Measurements from ENCODE around the gene VAV2.

The VAV2 gene

DNA sequence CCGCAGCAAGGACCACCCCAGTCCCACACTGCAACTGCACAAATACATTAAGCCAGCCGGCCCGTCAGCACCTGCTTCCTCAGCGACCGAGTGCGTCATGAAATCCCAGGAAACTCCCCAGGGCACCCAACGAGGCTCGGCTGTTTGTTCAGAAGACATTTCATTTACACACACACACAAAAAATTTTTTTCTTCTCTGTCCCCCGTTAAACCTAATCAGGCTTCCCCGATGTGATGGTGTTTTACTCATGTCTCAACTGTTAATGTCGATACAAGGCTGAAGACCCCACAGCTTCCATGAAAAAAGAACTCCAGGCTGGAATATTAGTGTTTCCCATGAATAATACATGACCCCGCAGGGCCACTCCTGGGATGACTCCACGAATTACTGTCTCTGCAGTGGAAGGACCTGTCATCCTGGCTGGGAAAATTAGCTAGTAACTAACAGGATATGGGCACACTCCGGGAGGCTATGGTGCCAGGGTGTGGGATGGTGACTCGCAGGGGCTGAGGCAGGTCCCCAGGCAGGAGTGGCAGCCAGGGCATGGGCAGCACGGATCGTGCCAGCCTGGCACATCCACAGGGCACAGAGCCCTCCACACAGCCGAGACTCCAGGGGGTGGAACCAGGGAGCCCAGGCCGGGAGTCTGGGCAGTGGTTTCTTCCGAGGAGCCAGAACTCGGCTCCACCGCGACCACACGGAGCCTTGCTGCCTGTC lies 102.4 kb downstream of the VAV2 start:
- no peak for DNase-seq (ENCODE audit: low read depth)

DNA sequence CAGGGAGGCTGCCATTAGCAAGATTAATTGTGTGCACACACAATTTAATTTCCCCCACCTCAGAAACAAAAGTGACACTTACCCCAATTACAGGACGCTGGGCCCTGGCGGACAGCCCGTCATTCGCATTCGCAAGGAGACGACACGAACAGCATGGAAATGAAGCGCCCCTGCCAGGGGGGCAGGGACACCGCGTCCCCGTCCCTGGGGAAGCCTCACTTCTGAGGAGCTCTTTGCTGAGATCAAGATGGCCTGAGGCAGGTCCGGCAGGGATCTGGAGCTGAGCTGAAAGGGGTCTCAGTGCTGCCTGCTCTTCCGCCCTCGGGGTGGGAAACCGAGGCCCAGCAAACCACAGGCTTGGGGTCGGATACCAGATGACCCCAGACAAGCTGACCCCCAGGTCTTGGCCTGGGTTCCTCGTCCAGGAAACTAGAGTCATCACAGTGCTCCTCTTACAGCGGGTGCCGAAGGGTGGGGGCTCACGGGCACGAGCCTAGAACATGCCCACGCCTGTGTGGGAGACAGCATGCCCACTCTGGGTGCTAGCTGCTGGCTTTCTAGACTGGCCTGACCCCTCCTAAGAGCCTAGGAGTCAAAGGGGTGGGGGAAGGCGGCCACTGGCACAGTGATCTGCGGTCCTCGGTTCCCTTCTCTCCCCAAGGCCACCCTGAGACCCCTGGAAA lies 103.2 kb downstream of the VAV2 start:
- no peak for DNase-seq (ENCODE audit: low read depth)

DNA sequence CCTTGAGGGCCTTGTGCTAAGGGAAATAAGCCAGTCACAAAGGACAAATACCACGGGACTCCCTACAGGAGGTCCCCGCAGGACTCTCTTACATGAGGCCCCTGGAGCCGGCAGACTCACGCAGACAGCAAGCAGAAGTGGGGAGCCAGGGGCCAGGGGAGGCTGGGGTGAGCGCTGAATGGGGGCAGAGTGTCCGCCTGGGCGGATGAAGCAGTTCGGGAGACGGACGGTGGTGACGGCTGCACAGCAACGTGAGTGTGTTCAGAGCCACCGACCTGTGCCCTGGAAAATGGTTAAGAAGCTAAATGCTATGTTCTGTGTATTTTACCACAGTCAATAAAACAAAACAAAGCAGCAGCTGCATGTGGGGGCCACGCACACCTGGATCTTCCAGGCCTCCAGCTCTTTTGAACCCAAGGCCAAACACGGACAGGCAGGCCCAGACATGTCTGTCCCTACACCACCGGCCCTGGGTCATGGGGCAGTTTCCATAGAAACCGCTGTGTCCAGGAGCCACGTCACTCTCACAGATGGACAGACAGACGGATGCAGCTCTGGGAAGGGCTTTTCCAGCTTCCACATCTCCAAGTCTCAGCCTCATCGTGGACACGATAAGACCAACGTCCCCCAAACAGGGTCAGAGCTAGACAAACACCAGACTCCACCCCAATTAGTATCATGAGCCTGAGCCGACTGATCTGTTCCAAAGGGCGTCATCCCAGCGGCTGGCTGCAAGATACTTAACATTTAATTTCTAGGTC lies 103.9 kb downstream of the VAV2 start:
- no peak for DNase-seq (ENCODE audit: low read depth)

DNA sequence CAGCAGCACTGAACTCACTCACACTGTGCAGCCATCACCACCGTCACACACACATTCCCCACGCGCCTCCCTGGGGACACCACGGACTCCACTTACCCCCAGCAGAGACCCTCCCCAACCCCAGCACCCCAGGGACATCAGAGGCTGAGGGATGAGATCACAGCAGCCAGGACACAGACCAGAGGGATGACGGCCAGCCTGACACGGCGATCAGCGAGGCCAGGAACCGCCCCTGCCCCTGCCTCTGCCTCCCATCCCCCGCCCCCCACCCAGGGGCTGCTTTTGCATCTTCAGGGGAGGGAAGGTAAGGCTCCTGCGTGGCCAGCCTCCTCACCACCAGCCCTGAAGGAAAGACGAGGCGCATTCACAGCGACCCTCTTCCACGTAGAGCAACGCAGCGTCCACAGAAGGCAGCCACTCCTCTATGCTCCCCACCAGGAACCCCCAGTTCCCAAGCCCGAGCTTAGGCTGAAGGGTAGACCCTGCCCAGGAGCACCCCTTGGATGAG lies 104.5 kb downstream of the VAV2 start:
- no peak for DNase-seq (ENCODE audit: low read depth)

DNA sequence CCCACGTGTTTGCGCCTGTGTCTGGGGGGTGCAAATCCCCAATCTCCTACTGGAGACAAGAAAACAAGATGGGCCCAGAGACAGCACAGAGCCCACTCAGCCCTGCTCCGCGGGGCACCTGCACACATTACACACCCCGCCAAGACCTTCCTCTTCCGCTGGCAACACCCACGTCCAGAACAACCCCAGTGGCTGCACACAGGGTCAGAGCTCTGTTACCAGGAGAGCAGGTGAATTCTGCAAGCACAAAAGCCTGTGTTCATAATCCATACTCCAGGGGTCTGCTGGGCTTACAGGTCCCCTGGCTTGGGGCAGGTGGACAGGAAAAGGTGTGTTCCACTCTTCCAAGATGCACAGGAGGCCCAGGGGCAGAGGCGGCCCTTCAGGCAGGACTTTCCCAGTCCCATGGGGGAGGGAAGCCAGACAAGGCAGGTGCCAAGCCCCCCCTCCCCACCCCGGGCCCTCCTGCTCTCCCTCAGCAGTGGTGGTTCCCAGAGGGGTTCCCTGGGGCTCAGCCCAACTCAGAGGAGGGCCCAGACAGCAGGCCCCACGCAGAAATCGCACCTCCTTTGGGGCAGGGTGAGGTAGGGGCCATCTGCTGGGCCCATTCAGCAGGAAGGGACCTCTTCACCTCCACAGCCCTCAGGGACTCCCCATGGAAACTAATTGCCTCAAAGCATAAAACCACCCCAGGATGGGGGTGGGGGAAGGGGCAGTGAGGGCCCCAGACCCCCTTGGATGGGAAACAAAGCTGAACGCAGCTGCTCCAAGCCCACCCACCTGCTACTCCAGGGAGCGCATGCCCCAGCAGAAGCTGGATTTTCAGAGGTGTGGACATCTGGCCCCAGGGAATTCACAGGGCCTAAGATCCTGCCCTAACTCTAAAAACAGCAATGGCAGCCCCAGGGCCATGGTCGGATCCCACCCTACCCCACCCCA lies 105.3 kb downstream of the VAV2 start:
- DNase-seq (ENCODE audit: low read depth) = no peak

DNA sequence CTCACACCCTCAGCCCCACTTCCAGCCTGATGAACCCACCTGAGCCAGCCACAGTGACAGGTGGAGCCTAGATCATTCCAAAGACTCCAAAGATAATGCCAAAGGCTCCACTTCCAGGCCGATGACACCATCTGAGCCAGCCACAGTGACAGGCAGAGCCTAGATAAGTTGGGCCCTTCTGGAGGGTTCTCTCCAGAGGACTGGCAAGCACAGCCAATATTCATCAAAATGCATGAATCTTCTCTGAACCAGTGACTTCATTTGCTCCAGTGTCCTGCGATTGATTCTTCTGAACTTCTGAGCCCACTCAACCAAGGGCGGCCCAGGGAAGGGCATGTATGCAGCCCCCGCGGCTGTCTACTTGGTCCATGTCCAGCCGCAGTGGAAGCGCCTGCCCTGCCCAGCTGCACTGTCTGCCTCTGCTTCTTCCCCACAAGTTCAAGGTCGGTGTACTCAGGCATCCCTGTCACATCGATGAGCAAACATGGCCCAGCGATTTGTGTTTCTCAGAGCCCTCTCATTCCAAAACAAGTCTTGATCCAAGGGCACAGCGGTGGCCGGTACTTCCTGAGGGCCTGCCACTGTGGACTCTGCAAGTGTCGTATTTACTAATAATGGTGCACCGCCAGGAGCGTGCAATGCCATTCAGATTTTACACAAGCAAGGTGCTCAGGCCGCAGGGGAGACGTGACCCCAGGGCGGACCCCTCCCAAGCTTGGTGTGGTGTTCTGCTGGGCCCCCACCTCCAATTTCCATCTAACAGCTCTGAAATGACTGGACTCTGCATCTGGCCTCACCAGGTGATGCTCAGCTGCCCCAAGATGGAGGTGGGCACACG lies 107.0 kb downstream of the VAV2 start:
- no peak for DNase-seq (ENCODE audit: low read depth)

DNA sequence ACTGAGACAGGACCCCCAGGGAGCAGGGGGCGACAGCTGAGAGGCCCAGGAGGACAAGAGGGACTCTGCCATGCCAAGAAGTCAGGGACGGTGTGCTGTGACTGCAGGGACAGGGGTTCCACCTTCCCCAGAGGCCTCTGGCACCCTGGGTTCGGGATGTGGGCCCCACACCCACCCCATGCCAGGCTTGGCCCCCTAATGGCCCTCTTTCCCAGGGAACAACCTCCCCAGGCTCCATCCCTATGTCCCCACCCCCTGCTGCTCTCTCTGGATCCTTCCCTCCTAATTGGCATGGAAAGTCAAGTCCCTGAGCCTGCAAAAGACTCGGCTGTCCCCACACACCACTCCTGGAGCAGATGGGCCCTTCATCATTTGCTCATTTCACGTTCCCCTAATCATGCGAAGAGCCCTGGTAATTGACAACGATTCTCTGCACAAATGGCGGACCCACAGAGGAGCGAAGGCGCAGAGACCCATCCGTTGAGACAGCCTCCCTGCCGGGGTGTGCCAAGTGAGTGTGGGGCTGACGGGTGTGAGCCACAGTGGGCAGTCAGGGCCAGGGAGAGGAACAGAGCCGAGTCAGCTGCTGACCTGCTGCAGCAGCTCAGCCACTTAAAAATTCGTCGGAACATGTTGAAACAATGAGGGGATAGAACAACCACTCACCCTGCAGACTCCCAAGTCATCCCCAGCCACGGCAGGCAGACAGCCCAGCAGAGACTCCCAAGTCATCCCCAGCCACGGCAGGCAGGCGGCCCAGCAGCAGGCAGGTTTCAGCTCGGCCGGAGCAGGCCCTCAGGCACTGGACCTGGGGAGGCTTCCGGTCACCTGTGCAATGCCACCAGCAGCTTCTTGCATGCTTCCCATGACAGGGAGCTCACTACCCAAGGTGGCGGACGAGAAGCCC lies 109.0 kb downstream of the VAV2 start:
- DNase-seq (ENCODE audit: low read depth) = no peak

DNA sequence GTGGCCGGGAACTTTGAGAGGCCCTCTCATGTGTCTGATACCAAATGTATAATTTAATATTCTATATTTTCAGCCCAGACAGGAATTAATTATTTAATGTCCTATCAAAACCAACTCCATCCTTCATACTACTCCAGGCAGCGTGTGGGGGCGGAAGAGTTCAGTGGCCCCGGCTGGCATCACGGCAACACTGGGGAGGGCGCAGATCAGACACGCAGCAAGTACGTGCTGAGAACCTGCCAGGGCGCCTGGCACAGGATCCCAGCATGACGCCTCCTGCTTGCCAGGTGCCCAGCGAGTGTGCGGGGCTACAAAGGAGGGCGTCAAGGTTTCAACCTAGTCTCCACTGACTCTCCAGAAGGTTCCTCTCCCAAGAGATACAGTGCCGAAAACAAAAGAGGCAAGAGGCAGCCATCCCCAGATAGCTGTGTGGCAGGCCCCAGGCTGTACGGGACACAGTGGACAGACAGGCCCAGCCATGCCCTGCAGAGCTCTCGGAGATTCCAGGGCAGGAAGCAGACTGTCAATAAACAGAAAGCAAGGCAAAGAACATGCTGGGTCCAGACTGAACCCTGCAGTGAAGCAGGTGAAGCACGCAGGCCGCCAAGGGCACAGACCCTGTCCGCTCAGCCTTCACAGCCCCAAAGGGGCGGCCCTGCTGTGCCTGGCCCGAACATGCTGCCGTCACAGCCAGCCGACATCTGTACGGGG lies 110.3 kb downstream of the VAV2 start:
- no peak for DNase-seq (ENCODE audit: low read depth)

DNA sequence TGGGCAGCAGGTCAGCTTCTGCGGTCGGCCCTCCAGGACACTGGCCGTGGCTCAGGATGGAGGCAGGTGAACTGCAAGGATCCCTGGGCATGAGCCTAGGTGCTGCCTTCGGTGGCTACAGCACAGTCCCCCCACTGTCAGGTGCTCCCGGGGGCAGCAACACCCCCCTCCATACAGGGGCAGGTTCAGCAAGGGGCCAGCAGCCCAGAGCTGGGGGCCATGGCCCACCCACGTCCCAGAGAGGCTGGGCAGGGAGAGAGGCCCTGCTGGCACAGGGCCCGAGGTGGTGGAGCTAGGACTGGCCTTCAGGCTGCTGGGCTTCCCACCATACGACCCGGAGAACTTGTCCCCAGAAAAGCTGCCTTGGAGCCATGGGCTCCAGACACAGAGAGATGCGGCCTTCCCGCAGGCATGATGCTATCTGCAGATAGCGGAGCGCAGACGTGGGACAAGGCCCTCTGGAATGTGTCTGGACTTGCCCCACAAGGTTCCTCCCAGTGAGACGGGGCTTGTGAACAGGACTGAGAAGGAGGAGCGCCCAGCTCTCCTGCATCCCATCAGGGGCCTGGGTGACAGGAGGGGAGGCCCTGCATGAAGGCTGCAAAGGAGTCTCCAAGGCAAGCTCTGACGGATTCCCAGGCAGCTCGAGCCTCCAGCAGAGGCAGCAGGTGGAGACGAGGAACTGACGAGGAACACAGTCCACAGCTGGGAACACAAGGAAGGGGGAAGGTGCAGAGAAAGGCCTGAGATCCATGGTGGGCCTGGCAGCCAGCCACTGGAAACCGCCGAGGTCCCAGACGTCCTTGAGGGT lies 111.1 kb downstream of the VAV2 start:
- no peak for DNase-seq (ENCODE audit: low read depth)

DNA sequence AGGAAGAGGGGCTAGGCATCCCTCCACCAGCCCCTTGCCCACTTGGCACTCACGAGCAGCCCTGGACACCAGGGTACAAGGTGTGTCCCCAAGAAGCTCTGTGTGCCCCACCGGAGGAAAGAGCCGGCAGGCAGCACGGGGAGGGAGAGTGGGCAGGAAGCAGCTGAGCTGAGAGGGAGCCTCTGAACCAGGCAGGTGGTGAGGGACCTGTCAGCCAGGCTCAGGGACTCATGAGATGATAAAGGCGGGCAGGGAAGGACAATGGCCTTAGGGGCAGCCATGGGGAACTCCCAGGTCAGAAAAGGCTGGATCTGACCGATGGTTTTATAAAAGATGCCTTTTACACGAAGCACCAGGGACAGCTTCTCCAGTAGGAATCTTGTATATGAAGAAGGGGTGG lies 112.0 kb downstream of the VAV2 start:
- no peak for DNase-seq (ENCODE audit: low read depth)

DNA sequence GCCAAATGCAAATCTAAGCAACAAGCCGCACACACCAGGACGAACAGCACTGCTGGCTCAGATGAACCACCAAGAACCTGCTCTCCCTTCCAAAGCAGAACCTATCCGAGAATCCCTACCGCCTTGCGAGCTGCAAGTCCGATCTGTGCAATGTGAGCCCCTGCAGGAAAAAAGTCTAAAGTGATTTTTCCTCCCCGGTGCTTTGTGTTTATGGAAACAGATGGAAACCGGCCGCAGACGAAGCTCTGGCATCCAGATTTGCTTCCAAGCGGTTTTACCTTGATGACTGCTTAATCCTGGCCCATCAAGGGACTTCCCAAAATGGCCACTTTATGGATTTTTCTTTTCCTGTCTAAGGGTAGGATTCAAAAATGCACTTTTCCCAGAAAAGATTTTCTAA lies 112.5 kb downstream of the VAV2 start:
- DNase-seq (ENCODE audit: low read depth) = no peak

DNA sequence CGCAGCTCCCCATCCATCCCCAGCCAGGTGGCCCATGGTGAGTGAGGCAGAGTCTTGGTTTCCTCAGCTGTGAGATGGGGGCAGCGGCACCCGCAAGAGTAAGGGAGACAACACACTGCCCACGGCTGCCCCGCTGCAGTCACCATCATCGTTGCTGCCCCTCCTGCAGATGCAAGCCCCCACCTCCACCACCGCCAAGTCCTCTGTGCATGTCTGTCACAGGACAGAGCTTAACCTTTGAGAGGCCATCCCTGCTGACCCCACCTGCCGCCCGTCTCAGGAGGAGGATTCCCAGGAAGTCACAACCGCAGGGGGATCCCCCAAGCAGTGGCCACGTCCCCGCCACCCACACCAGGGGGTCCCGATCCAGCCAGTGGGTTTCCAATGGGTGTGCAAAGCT lies 113.7 kb downstream of the VAV2 start:
- no peak for DNase-seq (ENCODE audit: low read depth)

DNA sequence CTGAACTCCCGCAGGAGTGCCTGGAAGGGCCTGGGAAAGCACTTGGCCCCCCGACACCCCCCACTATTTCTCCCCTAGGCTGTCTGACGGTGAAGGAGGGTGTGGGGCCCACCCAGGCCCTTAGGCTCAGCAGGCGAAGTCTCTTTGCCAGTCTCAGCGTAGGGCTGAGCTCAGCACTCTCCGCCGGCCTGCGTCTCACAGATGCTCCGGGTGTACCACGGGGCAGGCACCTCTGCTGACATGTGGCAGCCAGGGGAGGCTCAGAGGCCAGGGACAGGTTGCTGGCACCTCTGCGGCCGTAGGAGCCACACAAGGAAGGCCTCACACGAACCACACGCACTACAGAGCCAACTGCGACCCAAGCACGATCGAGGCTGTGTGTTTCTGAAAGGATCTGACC lies 114.2 kb downstream of the VAV2 start:
- DNase-seq (ENCODE audit: low read depth) = no peak

DNA sequence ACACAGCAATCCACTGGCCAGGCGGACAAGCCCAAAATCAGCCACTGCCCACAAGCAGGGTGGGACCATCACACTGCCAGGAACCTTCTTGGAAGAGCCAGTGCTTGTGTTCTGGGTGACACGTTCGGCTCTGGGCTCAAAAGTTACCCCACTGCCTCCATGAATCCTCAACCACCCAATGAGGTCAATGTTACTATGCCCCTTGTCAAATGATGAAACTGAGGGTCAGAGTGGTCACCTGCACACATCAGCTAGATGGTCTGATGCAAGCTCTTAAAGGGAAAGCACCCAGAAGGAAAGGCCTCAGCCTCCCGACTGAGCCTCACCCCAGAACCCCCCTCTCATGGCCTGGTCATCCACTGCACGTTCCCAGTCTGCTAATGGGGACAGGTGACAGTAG lies 114.8 kb downstream of the VAV2 start:
- no peak for DNase-seq (ENCODE audit: low read depth)

DNA sequence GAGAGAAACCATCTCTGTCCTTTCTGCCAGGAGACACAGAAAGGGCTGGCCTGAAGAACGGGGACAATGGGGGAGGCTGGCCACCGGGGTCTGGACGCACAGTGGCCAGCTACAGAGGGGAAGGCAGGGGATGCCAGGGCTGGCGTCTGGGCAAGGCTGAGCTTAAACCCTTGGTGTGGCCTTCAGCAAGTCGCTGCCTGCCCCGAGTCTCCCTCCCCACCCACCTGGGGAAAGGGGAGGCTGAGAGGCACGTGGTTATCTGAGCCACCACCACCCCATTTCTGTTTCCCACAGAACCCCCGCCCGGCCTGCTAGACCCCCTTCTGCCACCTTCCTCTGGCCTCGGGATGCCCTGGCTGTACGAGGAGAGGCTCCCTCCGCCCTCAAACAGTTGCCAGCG lies 115.3 kb downstream of the VAV2 start:
- DNase-seq (ENCODE audit: low read depth) = no peak

DNA sequence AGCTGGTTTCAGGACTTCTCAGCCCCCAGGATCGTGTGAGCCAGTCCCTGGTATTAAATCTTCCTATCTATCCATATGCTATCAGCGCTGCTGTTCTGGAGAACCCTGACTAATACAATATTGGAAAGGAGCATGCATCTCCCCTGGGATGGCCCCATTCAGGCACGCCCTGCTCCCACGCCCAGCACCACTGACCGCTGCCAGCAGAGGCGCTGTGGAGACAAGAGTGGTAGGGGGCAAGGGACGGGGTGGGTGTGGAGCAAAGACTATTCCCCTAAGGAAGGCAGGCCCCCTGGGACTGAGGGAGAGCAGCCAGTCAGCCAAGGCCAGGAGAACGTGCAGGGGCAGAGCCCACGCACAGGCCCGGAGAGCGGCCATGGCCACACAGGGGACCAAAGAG lies 116.0 kb downstream of the VAV2 start:
- no peak for DNase-seq (ENCODE audit: low read depth)

DNA sequence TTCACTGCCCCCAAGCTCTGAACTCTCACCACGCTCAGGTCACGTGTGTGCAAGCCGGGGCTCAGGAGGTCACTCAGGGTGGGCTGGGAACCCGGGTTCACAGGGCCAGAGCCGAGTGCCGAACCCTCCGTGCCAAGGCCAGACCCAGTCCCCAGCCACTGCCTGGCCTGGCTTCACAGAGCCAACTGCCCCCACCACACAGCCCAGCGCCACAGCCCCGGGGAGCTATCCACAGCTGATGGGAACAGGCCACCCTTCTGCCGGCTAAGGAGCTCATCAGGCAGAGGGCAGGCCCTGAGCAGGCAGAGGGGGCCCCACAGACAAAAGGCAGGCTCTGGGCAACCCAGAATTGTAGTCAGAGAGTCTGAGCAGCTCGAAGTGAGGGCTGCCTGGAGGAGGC lies 117.0 kb downstream of the VAV2 start:
- DNase-seq (ENCODE audit: low read depth) = no peak

DNA sequence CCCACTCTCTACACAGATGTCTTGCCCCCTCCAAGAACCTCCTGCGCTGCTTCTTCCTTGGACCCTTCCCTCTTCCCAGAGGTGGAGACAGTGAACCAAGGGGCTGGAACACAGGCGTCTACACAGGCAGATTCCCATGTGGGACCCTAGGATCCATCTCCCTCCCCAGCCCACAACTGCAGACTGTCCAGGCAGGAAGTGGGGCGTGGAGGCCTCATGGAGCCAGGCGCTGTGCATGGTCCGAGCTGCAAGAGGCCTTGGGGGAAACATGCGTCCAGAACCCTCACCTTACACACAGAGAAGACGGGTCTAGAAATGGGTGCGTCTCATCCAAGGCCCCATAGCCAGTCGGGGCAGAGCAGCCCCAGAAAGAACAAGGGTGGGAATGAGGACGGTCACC lies 117.5 kb downstream of the VAV2 start:
- DNase-seq (ENCODE audit: low read depth) = no peak

All from activated T-helper 1 cell treated with Interleukin-2 at 50 U/mL for 16 hours (primary cell).